IMR-90 (cell line): ENCODE data around the gene PFKP. TPM values are rescaled to one million over a fixed set of nuclear protein-coding genes. Genes with fewer than 3 reads are reported as not detected.

ENCODE experiments used
- ATAC-seq: fragments of 200-7000 bp; cut with Tn5 transposase; 2 replicates; pipeline ENCODE4 v1.9.1; 2020; ENCODE audit warnings: low read depth, mild to moderate bottlenecking, moderate library complexity
- BruUV-seq: library from RNA; stranded (reverse); fragments of 400-500 nt; replicated peaks from 2 replicates; lab custom pipeline; 2021; lab: Mats Ljungman, UMichigan
- CTCF ChIA-PET: fragments of 300-600 bp; formaldehyde crosslinking; extraction: SDS; loops from one replicate; lab custom pipeline; 2021; ENCODE audit warnings: antibody characterized with exemption; lab: Yijun Ruan, JAX
- POLR2A ChIA-PET: fragments of 300-600 bp; sonication (Branson Sonifier 250); formaldehyde crosslinking; loops from one replicate; lab custom pipeline; 2022; ENCODE audit warnings: antibody characterized with exemption; ENCODE audit not compliant: unreplicated experiment; lab: Charles Lee
- DNase-seq: peaks from one replicate; pipeline ENCODE4 v3.0.0; 2013
- H2AFZ ChIP-seq: replicated peaks from 2 replicates; pipeline ENCODE3; 2013; ENCODE audit warnings: low read length, mild to moderate bottlenecking; ENCODE audit not compliant: poor library complexity
- H2AK5ac ChIP-seq: 2 replicates; pipeline ENCODE4 v1.6.1; 2013; ENCODE audit warnings: low read depth, low read length, inconsistent platforms
- H2AK9ac ChIP-seq: replicated peaks from 2 replicates; pipeline ENCODE3; 2013; ENCODE audit warnings: mild to moderate bottlenecking, low read depth, low read length, moderate library complexity; ENCODE audit not compliant: poor library complexity
- H2BK120ac ChIP-seq: 2 replicates; pipeline ENCODE4 v1.6.1; 2013; ENCODE audit warnings: low read depth, low read length, inconsistent platforms
- H2BK15ac ChIP-seq: 3 replicates; pipeline ENCODE4 v1.6.1; 2013; ENCODE audit warnings: low read depth, low read length, inconsistent platforms
- H2BK20ac ChIP-seq: 2 replicates; pipeline ENCODE4 v1.6.1; 2013; ENCODE audit warnings: low read depth, mild to moderate bottlenecking, inconsistent platforms, low read length, moderate library complexity
- H2BK5ac ChIP-seq: 2 replicates; pipeline ENCODE4 v1.6.1; 2013; ENCODE audit warnings: mild to moderate bottlenecking, low read depth, low read length, inconsistent platforms; ENCODE audit not compliant: poor library complexity, severe bottlenecking
- H3K14ac ChIP-seq: replicated peaks from 2 replicates; pipeline ENCODE4 v1.6.1; 2013; ENCODE audit warnings: low read depth, low read length, inconsistent platforms
- H3K18ac ChIP-seq: 2 replicates; pipeline ENCODE4 v1.6.1; 2013; ENCODE audit warnings: low read depth, low read length, control low read depth
- H3K23ac ChIP-seq: 2 replicates; pipeline ENCODE4 v1.6.1; 2013; ENCODE audit warnings: low read depth, low read length, inconsistent platforms
- H3K27ac ChIP-seq: 2 replicates; pipeline ENCODE4 v1.5.1; 2013; ENCODE audit warnings: mild to moderate bottlenecking, control low read depth, low read length; ENCODE audit not compliant: insufficient read depth
- H3K27me3 ChIP-seq: 2 replicates; pipeline ENCODE4 v1.6.1; 2013; ENCODE audit warnings: low read length; ENCODE audit not compliant: control insufficient read depth, insufficient read depth
- H3K36me3 ChIP-seq: 2 replicates; pipeline ENCODE4 v1.6.1; 2013; ENCODE audit warnings: low read length, mixed read lengths; ENCODE audit not compliant: control insufficient read depth, insufficient read depth
- H3K4ac ChIP-seq: 2 replicates; pipeline ENCODE4 v1.6.1; 2013; ENCODE audit warnings: low read depth, low read length, inconsistent platforms
- H3K4me1 ChIP-seq: 2 replicates; pipeline ENCODE4 v1.6.1; 2013; ENCODE audit warnings: low read length, mixed read lengths; ENCODE audit not compliant: control insufficient read depth, insufficient read depth
- H3K4me2 ChIP-seq: 2 replicates; pipeline ENCODE4 v1.6.1; 2013; ENCODE audit warnings: low read depth, mild to moderate bottlenecking, control low read depth, low read length, moderate library complexity
- H3K4me3 ChIP-seq: 2 replicates; pipeline ENCODE4 v1.5.1; 2013; ENCODE audit warnings: low read depth, mild to moderate bottlenecking, control low read depth, low read length, moderate library complexity; ENCODE audit not compliant: insufficient read depth
- H3K56ac ChIP-seq: 2 replicates; pipeline ENCODE4 v1.6.1; 2013; ENCODE audit warnings: low read length, inconsistent platforms; ENCODE audit not compliant: insufficient read depth; ENCODE audit errors: extremely low read depth
- H3K79me1 ChIP-seq, 2 experiments: 2 replicates each; pipeline ENCODE4 v1.6.1; 2013; ENCODE audit warnings: low read length in 2 of 2, inconsistent platforms in 1 of 2, low read depth in 1 of 2
- H3K9ac ChIP-seq: 2 replicates; pipeline ENCODE4 v1.6.1; 2013; ENCODE audit warnings: low read depth, low read length, control low read depth
- H3K9me1 ChIP-seq: 2 replicates; pipeline ENCODE4 v1.6.1; 2013; ENCODE audit warnings: low read length, inconsistent platforms; ENCODE audit not compliant: insufficient read depth
- H3K9me3 ChIP-seq: 2 replicates; pipeline ENCODE4 v1.6.1; 2013; ENCODE audit warnings: low read length; ENCODE audit not compliant: control insufficient read depth, insufficient read depth
- H4K20me1 ChIP-seq: 2 replicates; pipeline ENCODE4 v1.6.1; 2013; ENCODE audit warnings: low read length, inconsistent platforms; ENCODE audit not compliant: insufficient read depth
- H4K5ac ChIP-seq: 2 replicates; pipeline ENCODE4 v1.6.1; 2013; ENCODE audit warnings: mild to moderate bottlenecking, low read depth, low read length, control low read depth
- H4K8ac ChIP-seq, 2 experiments: 2 replicates each; pipeline ENCODE4 v1.6.1; 2013; ENCODE audit warnings: low read depth in 2 of 2, low read length in 2 of 2, control low read depth in 1 of 2, inconsistent platforms in 1 of 2
- H4K91ac ChIP-seq: 2 replicates; pipeline ENCODE4 v1.6.1; 2013; ENCODE audit warnings: low read depth, low read length, inconsistent platforms; ENCODE audit not compliant: insufficient read depth
- ELK1 ChIP-seq: fragments of 150-350 bp; IDR thresholded peaks from 2 replicates; pipeline ENCODE4 v1.6.1; 2016; ENCODE audit warnings: low read depth, mild to moderate bottlenecking, low read length, moderate library complexity, borderline replicate concordance
- MXI1 ChIP-seq: IDR thresholded peaks from 2 replicates; pipeline ENCODE4 v1.6.1; 2012; ENCODE audit warnings: low read depth, mild to moderate bottlenecking, low read length, moderate library complexity, borderline replicate concordance
- NFE2L2 ChIP-seq: fragments of 150-350 bp; IDR thresholded peaks from 2 replicates; pipeline ENCODE4 v1.6.1; 2016; ENCODE audit warnings: low read depth, mild to moderate bottlenecking, low read length
- RAD21 ChIP-seq: IDR thresholded peaks from 2 replicates; pipeline ENCODE4 v1.6.1; 2012; ENCODE audit warnings: low read length, improper control_type of control experiment
- RCOR1 ChIP-seq: IDR thresholded peaks from 2 replicates; pipeline ENCODE4 v1.6.1; 2012; ENCODE audit warnings: mild to moderate bottlenecking, low read length, improper control_type of control experiment; ENCODE audit not compliant: insufficient replicate concordance
- RFX5 ChIP-seq: IDR thresholded peaks from 2 replicates; pipeline ENCODE4 v1.8.0; 2012; ENCODE audit warnings: low read depth, mild to moderate bottlenecking, low read length, moderate library complexity
- USF2 ChIP-seq: fragments of 150-350 bp; IDR thresholded peaks from 2 replicates; pipeline ENCODE4 v1.6.1; 2017; ENCODE audit warnings: mild to moderate bottlenecking, antibody characterized with exemption, low read length, low read depth
- WGBS, 2 experiments: methylation state at CpG; one replicate each; pipeline versions ENCODE4 v1.1.5 to v1.1.7; 2013; ENCODE audit warnings: missing lambda C conversion rate in 2 of 2; ENCODE audit not compliant: insufficient read length in 1 of 2; ENCODE audit errors: extremely low coverage in 2 of 2; 5-methylcytosine and 5-hydroxymethylcytosine counted together
- dilution Hi-C: fragments of 300-500 bp; cut with HindIII; formaldehyde crosslinking; loops from one replicate; pipeline ENCODE4 v1.14.3; 2018; ENCODE audit warnings: low sequenced_read_pairs; ENCODE audit not compliant: unreplicated experiment
- in situ Hi-C: fragments of 300-500 bp; cut with MboI; formaldehyde crosslinking; loops from 3 replicates; pipeline ENCODE4 v1.14.3; 2019; ENCODE audit warnings: low sequenced_read_pairs, inconsistent platforms, mixed read lengths
- intact Hi-C: fragments of 100-400 bp; cut with micrococcal nuclease; formaldehyde crosslinking; loops from 2 replicates; pipeline ENCODE4 v1.10.0; 2022
- polyA plus RNA-seq, 3 experiments: library from polyadenylated mRNA; depleted of rRNA; stranded (reverse); fragments of >200 nt; gene quantifications; 2 replicates each; pipeline ENCODE4 v1.2.3, GENCODE V29; 2012; ENCODE audit warnings: low replicate concordance in 1 of 3
- total RNA-seq: library from RNA; depleted of rRNA; stranded (reverse); fragments of >200 nt; gene quantifications from 2 replicates; pipeline ENCODE4 v1.2.3, GENCODE V29; 2012

PFKP gene
- total and polyA plus RNA-seq, 2 of the 4 experiments (the other 2 are of a cell fraction), result 223 to 294 TPM

- in situ Hi-C loops, result no loop called here
- H3K14ac ChIP-seq, result peak overlapping the region; percentile 85
- H3K27ac ChIP-seq, result no peak overlapping the region
- H3K9me1 ChIP-seq, result peaks cover 6% of the 10 kb centered on the region
- peak overlapping the region; percentile 32 to 81; a peak in 3 of 4 replicates for H4K8ac ChIP-seq
- dilution Hi-C loops, result no loop called here
- peak overlapping the region; percentile 10 for H2AK9ac ChIP-seq
- no peak for TF ChIP-seq RFX5
- TF ChIP-seq USF2, result no peak
- no peak for TF ChIP-seq ELK1
- TF ChIP-seq RCOR1, result no peak
- TF ChIP-seq RAD21, result no peak
- TF ChIP-seq MXI1, result no peak
- no peak for TF ChIP-seq NFE2L2
- H4K91ac ChIP-seq, result peak overlapping the region; percentile 34; the same call in 1 of the 2 replicates
- peak; percentile 70 for ATAC-seq
- no peaks in the 10 kb centered on the region for H3K36me3 ChIP-seq
- intact Hi-C loops, result no loop called here
- H3K18ac ChIP-seq, result peak overlapping the region; percentile 38; the same call in 1 of the 2 replicates
- CTCF ChIA-PET, result no interaction called here
- peak overlapping the region; percentile 87; the same call in 1 of the 2 replicates for H2AK5ac ChIP-seq
- no peaks in the 10 kb centered on the region for H4K20me1 ChIP-seq
- H3K4ac ChIP-seq, result peak overlapping the region; percentile 80
- peak overlapping the region; percentile 60 for H2BK120ac ChIP-seq
- H3K9ac ChIP-seq, result peak overlapping the region; percentile 22; the same call in 1 of the 2 replicates
- DNase-seq, result peak; percentile 69
- peak overlapping the region; percentile 26; the same call in 1 of the 3 replicates for H2BK15ac ChIP-seq
- H3K4me3 ChIP-seq, result no peak overlapping the region
- peak overlapping the region; percentile 69 for H3K4me2 ChIP-seq
- peak overlapping the region; percentile 60 for H2AFZ ChIP-seq
- H3K23ac ChIP-seq, result peak overlapping the region; percentile 11; the same call in 1 of the 2 replicates
- peak overlapping the region; percentile 21 for H2BK5ac ChIP-seq
- H3K27me3 ChIP-seq, result no peaks in the 10 kb centered on the region
- H3K4me1 ChIP-seq, result peaks cover 10% of the 10 kb centered on the region
- H2BK20ac ChIP-seq, result peak overlapping the region; percentile 66; the same call in 1 of the 2 replicates
- POLR2A ChIA-PET, result no interaction called here
- no TSS peak for BruUV-seq
- WGBS, 2 experiments, result no CpG with 5 or more reads among the region's 5 CpGs
- no peak overlapping the region for H3K56ac ChIP-seq
- no peaks in the 10 kb centered on the region for H3K79me1 ChIP-seq
- peaks cover 2% of the 10 kb centered on the region; the same call in 1 of the 2 replicates for H3K9me3 ChIP-seq
- H4K5ac ChIP-seq, result peak overlapping the region; percentile 15; the same call in 1 of the 2 replicates
Observed at GRCh38 chr10:3056280-3057037, 10.9 kb upstream of the PFKP start.
